K562 (cell line): ENCODE measurements around the gene DIMT1. TPM values are rescaled to one million over a fixed set of nuclear protein-coding genes. Genes with fewer than 3 reads are reported as not detected.

Source experiments
- ATAC-seq: fragments of 200-7000 bp; cut with Tn5 transposase; 3 replicates; pipeline ENCODE4 v1.9.1; 2020; ENCODE audit warnings: moderate library complexity
- BruUV-seq: library from RNA; stranded (reverse); fragments of 400-500 nt; replicated peaks from 2 replicates; lab custom pipeline; 2021; lab: Mats Ljungman, UMichigan
- CTCF ChIA-PET: fragments of 300-600 bp; formaldehyde crosslinking; extraction: SDS; loops from one replicate; lab custom pipeline; 2021; ENCODE audit warnings: low intra/inter-chr PET ratio; lab: Yijun Ruan, JAX
- POLR2A ChIA-PET: fragments of 300-600, 350-650 bp; sonication (Branson Sonifier 250); formaldehyde crosslinking; extraction: SDS; loops from one replicate; lab custom pipeline; 2021; ENCODE audit warnings: antibody characterized with exemption, inconsistent platforms; lab: Yijun Ruan, JAX
- DNase-seq, 4 experiments: peaks; one replicate each; pipeline versions ENCODE4 v3.0.0 to v3.0.0-alpha.2; 2011 to 2018; ENCODE audit warnings: low spot score in 3 of 4, mixed read lengths in 3 of 4; ENCODE audit errors: extremely low read depth in 1 of 4
- FAIRE-seq: peaks from 2 replicates; lab custom pipeline; 2011; peaks lifted over from hg19 to GRCh38; lab: Jason Lieb, UNC
- H2AFZ ChIP-seq: 2 replicates; pipeline ENCODE4 v1.6.0; 2011; ENCODE audit warnings: low read depth, low read length, control low read depth, inconsistent platforms
- H3K27ac ChIP-seq: fragments of 200-600 bp; 3 replicates; pipeline ENCODE4 v1.8.0; 2011; ENCODE audit warnings: low read depth, mild to moderate bottlenecking, control low read depth, inconsistent platforms, low read length, moderate library complexity, mixed read lengths; ENCODE audit errors: extremely low read depth
- H3K27me3 ChIP-seq, 2 experiments: fragments of 300-600 bp in 1 of 2; 2 replicates in 1 of 2; 3 replicates in 1 of 2; pipeline versions ENCODE4 v1.6.0 to v1.8.0; 2011; ENCODE audit warnings: inconsistent platforms in 2 of 2, low read length in 2 of 2, mild to moderate bottlenecking in 1 of 2, mixed read lengths in 1 of 2, moderate library complexity in 1 of 2; ENCODE audit not compliant: control insufficient read depth in 2 of 2, insufficient read depth in 2 of 2
- H3K36me3 ChIP-seq: fragments of 300-600 bp; 3 replicates; pipeline ENCODE4 v1.8.0; 2011; ENCODE audit warnings: mild to moderate bottlenecking, low read length, inconsistent platforms; ENCODE audit not compliant: control insufficient read depth, insufficient read depth
- H3K4me1 ChIP-seq, 2 experiments: fragments of 200-600 bp in 1 of 2; replicated peaks in 1 of 2; 2 replicates in 1 of 2; 3 replicates in 1 of 2; pipeline versions ENCODE4 v1.5.1 to v1.8.0; 2011; ENCODE audit warnings: inconsistent platforms in 2 of 2, low read length in 2 of 2, mild to moderate bottlenecking in 1 of 2, mixed read lengths in 1 of 2, moderate library complexity in 1 of 2; ENCODE audit not compliant: control insufficient read depth in 2 of 2, insufficient read depth in 2 of 2
- H3K4me2 ChIP-seq: 2 replicates; pipeline ENCODE4 v1.6.1; 2011; ENCODE audit warnings: low read length, control low read depth, inconsistent platforms, mixed read lengths; ENCODE audit not compliant: insufficient read depth
- H3K4me3 ChIP-seq: fragments of 200-600 bp; sonication (generic), shearing (Covaris generic); 2 replicates; pipeline ENCODE4 v1.5.1; 2016; ENCODE audit warnings: control low read depth, inconsistent platforms
- H3K79me2 ChIP-seq: fragments of 200-600 bp; 3 replicates; pipeline ENCODE4 v1.8.0; 2011; ENCODE audit warnings: low read length, inconsistent platforms; ENCODE audit not compliant: control insufficient read depth, insufficient read depth
- H3K9ac ChIP-seq, 2 experiments: 2 replicates each; pipeline versions ENCODE4 v1.6.0 to v1.6.1; 2011; ENCODE audit warnings: low read depth in 2 of 2, low read length in 2 of 2, control low read depth in 1 of 2, inconsistent platforms in 1 of 2, mild to moderate bottlenecking in 1 of 2, mixed read lengths in 1 of 2; ENCODE audit not compliant: insufficient read depth in 1 of 2
- H3K9me1 ChIP-seq: one replicate; pipeline ENCODE4 v1.6.0; 2011; ENCODE audit warnings: inconsistent platforms, mild to moderate bottlenecking, low read length, moderate library complexity; ENCODE audit not compliant: control insufficient read depth, insufficient read depth
- H3K9me3 ChIP-seq: replicated peaks from 2 replicates; pipeline ENCODE4 v1.5.1; 2011; ENCODE audit warnings: low read depth, low read length, inconsistent platforms; ENCODE audit not compliant: control insufficient read depth, insufficient read depth
- H4K20me1 ChIP-seq: replicated peaks from 2 replicates; pipeline ENCODE4 v1.6.1; 2011; ENCODE audit warnings: low read length, inconsistent platforms, mixed read lengths; ENCODE audit not compliant: control insufficient read depth, insufficient read depth
- ATF2 ChIP-seq: sonication (generic); formaldehyde crosslinking; IDR thresholded peaks from 2 replicates; pipeline ENCODE4 v1.8.1; 2022; ENCODE audit warnings: missing genetic modification reagents
- ATF4 ChIP-seq: fragments of 450-650 bp; formaldehyde crosslinking; IDR thresholded peaks from 2 replicates; pipeline ENCODE4 v1.4.0; 2022; ENCODE audit warnings: mild to moderate bottlenecking, moderate library complexity
- BHLHE40 ChIP-seq: IDR thresholded peaks from 2 replicates; pipeline ENCODE4 v1.6.1; 2011; ENCODE audit warnings: low read length, improper control_type of control experiment
- ESRRB ChIP-seq: fragments of 250-450 bp; sonication (Bioruptor Pico); IDR thresholded peaks from 2 replicates; pipeline ENCODE4 v1.5.0; 2020; ENCODE audit warnings: mild to moderate bottlenecking, moderate library complexity, borderline replicate concordance
- HDAC3 ChIP-seq: fragments of 450-650 bp; IDR thresholded peaks from 2 replicates; pipeline ENCODE4 v1.6.1; 2018; ENCODE audit warnings: borderline replicate concordance, mild to moderate bottlenecking, moderate library complexity; ENCODE audit not compliant: partially characterized antibody
- HDAC6 ChIP-seq: IDR thresholded peaks from 2 replicates; pipeline ENCODE4 v1.6.1; 2012; ENCODE audit warnings: low read depth, mild to moderate bottlenecking, control low read depth, inconsistent platforms, low read length, moderate library complexity
- HMGN3 ChIP-seq: IDR thresholded peaks from 2 replicates; pipeline ENCODE4 v1.6.1; 2011; ENCODE audit warnings: borderline replicate concordance, low read depth, mild to moderate bottlenecking, mixed read lengths, low read length; ENCODE audit not compliant: insufficient read length; ENCODE audit errors: extremely low read depth
- MTA3 ChIP-seq: fragments of 450-650 bp; formaldehyde crosslinking; IDR thresholded peaks from 2 replicates; pipeline ENCODE4 v1.6.1; 2017; ENCODE audit warnings: mild to moderate bottlenecking, borderline replicate concordance
- MYC ChIP-seq, 2 experiments: fragments of 250-450 bp in 1 of 2; sonication (Bioruptor Pico) in 1 of 2; IDR thresholded peaks; 2 replicates each; pipeline versions ENCODE4 v1.5.1 to v1.6.1; 2012 to 2021; ENCODE audit warnings: low read depth in 2 of 2, borderline replicate concordance in 1 of 2, improper control_type of control experiment in 1 of 2, low read length in 1 of 2, mild to moderate bottlenecking in 1 of 2, moderate library complexity in 1 of 2
- PURB ChIP-seq: sonication (generic); formaldehyde crosslinking; IDR thresholded peaks from 2 replicates; pipeline ENCODE4 v1.9.0; 2021; ENCODE audit warnings: low read depth, mild to moderate bottlenecking, missing genetic modification reagents
- RBFOX2 ChIP-seq: fragments of 200-400 bp; formaldehyde crosslinking; IDR thresholded peaks from 2 replicates; pipeline ENCODE4 v1.6.1; 2017; ENCODE audit warnings: low read depth, mild to moderate bottlenecking, low read length, moderate library complexity
- TAF7 ChIP-seq: fragments of 450-650 bp; IDR thresholded peaks from 2 replicates; pipeline ENCODE4 v1.6.1; 2016; ENCODE audit warnings: missing genetic modification characterization, missing compliant biosample characterization
- TAL1 ChIP-seq: fragments of 450-650 bp; IDR thresholded peaks from 2 replicates; pipeline ENCODE4 v1.6.1; 2016; ENCODE audit warnings: mild to moderate bottlenecking
- TCF7L2 ChIP-seq: fragments of 150-350 bp; IDR thresholded peaks from 2 replicates; pipeline ENCODE4 v1.6.1; 2016; ENCODE audit warnings: low read depth, mild to moderate bottlenecking, low read length, moderate library complexity
- XRCC5 ChIP-seq: fragments of 200-400 bp; formaldehyde crosslinking; IDR thresholded peaks from 2 replicates; pipeline ENCODE4 v1.6.1; 2017; ENCODE audit warnings: low read depth, mild to moderate bottlenecking, low read length
- ZEB2 ChIP-seq: fragments of 450-650 bp; IDR thresholded peaks from 2 replicates; pipeline ENCODE4 v1.6.1; 2016
- ZNF449 ChIP-seq: fragments of 250-450 bp; sonication (Bioruptor Pico); IDR thresholded peaks from 2 replicates; pipeline ENCODE4 v1.8.0; 2022; ENCODE audit warnings: moderate library complexity, mild to moderate bottlenecking, inconsistent platforms
- ZNF79 ChIP-seq: fragments of 250-450 bp; sonication (Bioruptor Pico); IDR thresholded peaks from 2 replicates; pipeline ENCODE4 v1.4.0; 2020; ENCODE audit warnings: low read depth, mild to moderate bottlenecking, moderate library complexity
- in situ Hi-C: fragments of 300-500 bp; cut with MboI; formaldehyde crosslinking; loops from 4 replicates; pipeline ENCODE4 v1.15.0; 2018; ENCODE audit warnings: inconsistent platforms, mixed read lengths
- intact Hi-C: fragments of 100-400 bp; cut with micrococcal nuclease; formaldehyde crosslinking; loops from 2 replicates; pipeline ENCODE4 v1.14.2; 2022
- polyA plus RNA-seq, 8 experiments: library from polyadenylated mRNA; depleted of rRNA in 4 of 8; stranded (reverse) in 5 of 8; unstranded in 3 of 8; fragments of >200 nt; fragmentation: Nextera tagmentation in 2 of 8; fragmentation: Illumina TruSeq in 1 of 8; extraction: Ambion mirVana in 2 of 8; extraction: Trizol in 1 of 8; gene quantifications; 2 replicates each; pipeline versions ENCODE4 v1.2.1 to v1.2.3, GENCODE V29; 2011 to 2014; ENCODE audit warnings: inconsistent platforms in 1 of 8, missing spikeins in 1 of 8
- total RNA-seq, 7 experiments: library from RNA; depleted of rRNA in 6 of 7; stranded (reverse); fragments of >200 nt in 6 of 7; fragmentation: Illumina TruSeq in 2 of 7; extraction: Trizol in 2 of 7; gene quantifications; 2 replicates each; pipeline versions ENCODE4 v1.2.1 to v1.2.3, GENCODE V29; 2011 to 2021; ENCODE audit warnings: low replicate concordance in 1 of 7

DIMT1 gene
- total and polyA plus RNA-seq, 9 of the 15 experiments (the other 6 are each of a cell fraction or from before 2014, with no cell fraction given): 28.9 to 85.3 (median 54.1) TPM

- TF ChIP-seq ATF2 (CRISPR knock-in tag) (no peak), TAL1 (no peak), BHLHE40 (no peak), HDAC3 (no peak), HMGN3 (no peak)
Measured at GRCh38 chr5:62372600-62372999, 31.1 kb downstream of the DIMT1 start (continued).

- intact Hi-C loops (no loop called here), in situ Hi-C loops (no loop called here)
- BruUV-seq: no TSS peak
- H3K27ac ChIP-seq: no peak overlapping the region
- no peak overlapping the region for H3K4me3 ChIP-seq
- DNase-seq (no peak), FAIRE-seq (no peak), ATAC-seq (no peak)
- H2AFZ ChIP-seq: no peak overlapping the region
- no peak overlapping the region for H3K9ac ChIP-seq
- peaks cover 76% of the 10 kb centered on the region for H3K36me3 ChIP-seq
- TF ChIP-seq TAF7 (tag): no peak
- no peak for TF ChIP-seq PURB
- no peak for TF ChIP-seq ATF4 (CRISPR knock-in tag)
- TF ChIP-seq ESRRB (CRISPR knock-in tag): no peak
- TF ChIP-seq MYC (IDR thresholded peaks at IDR 0.05; ENCODE audit: low read depth, low read length): no peak
- TF ChIP-seq MYC (CRISPR knock-in tag; IDR thresholded peaks at IDR 0.05; ENCODE audit: borderline replicate concordance, low read depth): no peak
- TF ChIP-seq HDAC6: no peak
- TF ChIP-seq MTA3: no peak
- no peak for TF ChIP-seq ZNF79 (CRISPR knock-in tag)
- TF ChIP-seq ZNF449: no peak
- TF ChIP-seq XRCC5: no peak
- no peak for TF ChIP-seq ZEB2
- no peak for TF ChIP-seq RBFOX2
- no peak for TF ChIP-seq TCF7L2
- no peak overlapping the region for H3K4me2 ChIP-seq
- ChIA-PET POLR2A (no interaction called here), CTCF (no interaction called here)
- peaks cover 8 to 9% of the 10 kb centered on the region in 2 experiments for H3K4me1 ChIP-seq
- no peaks in the 10 kb centered on the region for H3K27me3 ChIP-seq
- H3K9me1 ChIP-seq: no peaks in the 10 kb centered on the region
- no peaks in the 10 kb centered on the region for H3K79me2 ChIP-seq
- no peaks in the 10 kb centered on the region for H4K20me1 ChIP-seq
- H3K9me3 ChIP-seq: no peaks in the 10 kb centered on the region
Measured at GRCh38 chr5:62371409-62371808, 32.3 kb downstream of the DIMT1 start.
